IgD-negative memory B cell (primary cell): ENCODE data around the gene PCSK5. TPM values are rescaled to one million over a fixed set of nuclear protein-coding genes. Genes with fewer than 3 reads are reported as not detected.

Source experiments
- H3K27ac Mint-ChIP-seq, 3 donors: one replicate each; pipeline ENCODE4 v1.8.0; 2020 to 2022; ENCODE audit warnings: mild to moderate bottlenecking in 3 of 3, mixed read lengths in 3 of 3, moderate library complexity in 1 of 3
- H3K27me3 Mint-ChIP-seq: one replicate; pipeline ENCODE4 v1.8.0; 2021; ENCODE audit warnings: mixed read lengths
- H3K36me3 Mint-ChIP-seq: one replicate; pipeline ENCODE4 v1.8.0; 2020; ENCODE audit warnings: mild to moderate bottlenecking, mixed read lengths
- H3K4me1 Mint-ChIP-seq, 3 donors: one replicate each; pipeline ENCODE4 v1.8.0; 2020 to 2022; ENCODE audit warnings: mixed read lengths in 3 of 3, mild to moderate bottlenecking in 1 of 3
- H3K4me3 Mint-ChIP-seq, 4 donors: one replicate each; pipeline ENCODE4 v1.8.0; 2020 to 2022; ENCODE audit warnings: mild to moderate bottlenecking in 4 of 4, mixed read lengths in 4 of 4, moderate library complexity in 3 of 4
- H3K9me3 Mint-ChIP-seq, 3 donors: one replicate each; pipeline ENCODE4 v1.8.0; 2020 to 2021; ENCODE audit warnings: mixed read lengths in 3 of 3, mild to moderate bottlenecking in 1 of 3
- polyA plus RNA-seq: library from polyadenylated mRNA; unstranded; fragments of 300-500 nt; fragmentation: Illumina TruSeq; gene quantifications from one replicate; pipeline ENCODE4 v1.2.3, GENCODE V29; 2021

The PCSK5 gene
- polyA plus RNA-seq, 1 donor from 2014 or later, result 0.18 TPM

- no peaks in the 10 kb centered on the region for H3K36me3 Mint-ChIP-seq
- no peaks in the 10 kb centered on the region for H3K27me3 Mint-ChIP-seq
- peaks cover 0 to 5% (median 0%) of the 10 kb centered on the region in 3 donors for H3K9me3 Mint-ChIP-seq
- no peak overlapping the region for H3K27ac Mint-ChIP-seq
- no peaks in the 10 kb centered on the region for H3K4me1 Mint-ChIP-seq
- H3K4me3 Mint-ChIP-seq, result no peak overlapping the region
Observed at GRCh38 chr9:76218117-76218885, 327.8 kb downstream of the PCSK5 start.

DNA sequence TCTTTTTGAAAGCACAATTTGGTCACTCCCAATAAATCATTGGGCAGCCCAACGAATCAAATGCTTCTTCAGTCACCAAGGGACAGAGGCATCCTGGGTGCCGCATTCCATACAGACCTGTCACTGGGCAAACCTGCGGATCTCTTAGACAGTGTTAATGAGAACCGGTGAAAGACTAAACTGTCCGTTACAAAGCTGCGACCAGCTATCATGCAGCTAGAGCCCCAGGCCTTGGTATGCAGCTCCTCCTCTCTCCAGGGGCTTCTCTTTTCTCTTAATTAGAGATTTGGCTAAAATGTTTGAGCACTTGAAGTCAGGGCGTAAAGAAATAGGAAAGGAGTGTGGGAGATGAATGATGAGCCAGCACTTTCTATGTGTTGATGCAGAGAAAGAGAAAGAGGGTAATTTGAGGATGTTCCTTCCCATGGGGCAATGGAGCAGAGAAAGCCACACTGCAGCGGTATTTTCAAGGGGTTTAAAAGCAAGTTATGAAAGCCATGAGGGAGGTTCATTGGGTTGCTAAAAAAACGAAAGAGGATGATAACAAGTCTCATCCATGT, 328.5 kb downstream of the PCSK5 start:
- no peaks in the 10 kb centered on the region for H3K4me1 Mint-ChIP-seq
- H3K27ac Mint-ChIP-seq, result no peak overlapping the region
- no peak overlapping the region for H3K4me3 Mint-ChIP-seq
- H3K27me3 Mint-ChIP-seq, result no peaks in the 10 kb centered on the region
- H3K9me3 Mint-ChIP-seq, result peaks cover 0 to 5% (median 0%) of the 10 kb centered on the region in 3 donors
- no peaks in the 10 kb centered on the region for H3K36me3 Mint-ChIP-seq

- H3K4me1 Mint-ChIP-seq, result no peaks in the 10 kb centered on the region
- no peaks in the 10 kb centered on the region for H3K36me3 Mint-ChIP-seq
- H3K27ac Mint-ChIP-seq, result no peak overlapping the region
- H3K27me3 Mint-ChIP-seq, result no peaks in the 10 kb centered on the region
- peaks cover 0 to 7% (median 0%) of the 10 kb centered on the region in 3 donors for H3K9me3 Mint-ChIP-seq
- no peak overlapping the region for H3K4me3 Mint-ChIP-seq
Observed at GRCh38 chr9:76219560-76220151, 329.2 kb downstream of the PCSK5 start.

DNA sequence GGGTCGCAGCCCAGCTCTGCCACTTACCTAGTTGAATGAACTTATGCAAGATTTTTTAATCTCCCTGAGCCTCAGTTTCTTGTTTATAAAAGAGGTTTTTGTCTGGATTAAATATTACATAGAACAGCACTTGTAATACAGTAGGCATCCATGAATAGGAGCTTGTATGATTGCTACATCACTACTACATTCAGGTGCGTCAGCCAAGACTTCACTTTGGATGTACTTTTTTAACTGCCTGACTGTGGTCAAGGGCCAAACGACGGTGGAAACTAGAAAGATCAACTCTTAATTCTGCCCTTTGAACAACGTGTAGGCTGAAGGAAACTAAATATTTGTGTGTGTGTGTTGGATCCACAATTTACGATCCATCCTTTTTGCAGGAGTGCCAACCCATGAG, 330.9 kb downstream of the PCSK5 start:
- Mint-ChIP-seq H3K4me3 (no peak overlapping the region), H3K9me3 (peaks cover 0 to 7% (median 0%) of the 10 kb centered on the region in 3 donors), H3K4me1 (no peaks in the 10 kb centered on the region), H3K27ac (no peak overlapping the region), H3K27me3 (no peaks in the 10 kb centered on the region), H3K36me3 (no peaks in the 10 kb centered on the region)

DNA sequence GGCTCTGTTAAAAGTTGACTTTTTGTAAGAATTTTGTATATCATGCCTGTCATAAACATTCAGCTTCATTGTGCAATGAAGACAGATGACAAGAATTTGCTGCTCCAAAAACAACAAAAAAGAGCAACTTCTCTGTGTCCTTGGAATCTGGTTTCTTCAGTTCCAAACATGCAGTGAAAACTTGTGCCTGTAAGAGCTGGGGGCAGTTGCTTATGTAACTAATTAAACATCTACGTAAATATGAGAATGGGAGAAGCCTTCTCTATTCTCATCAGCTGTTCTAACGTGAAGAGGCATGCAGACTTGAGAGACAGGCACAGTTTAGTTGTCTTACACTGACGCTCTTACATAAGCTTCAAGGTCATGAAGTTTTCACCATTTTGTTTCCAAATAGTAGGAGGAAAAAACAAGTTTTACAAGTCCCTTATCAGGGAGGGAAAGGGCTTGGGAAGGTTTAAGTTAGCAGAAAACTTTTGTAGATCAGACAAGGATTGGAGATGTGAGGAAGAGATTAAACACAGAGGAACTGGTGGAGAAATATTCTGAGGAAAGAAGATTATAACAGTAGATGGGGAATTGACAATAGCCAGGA, 333.4 kb downstream of the PCSK5 start:
- Mint-ChIP-seq H3K9me3 (peaks cover 0 to 9% (median 0%) of the 10 kb centered on the region in 3 donors), H3K4me1 (no peaks in the 10 kb centered on the region), H3K36me3 (no peaks in the 10 kb centered on the region), H3K27ac (no peak overlapping the region), H3K4me3 (no peak overlapping the region), H3K27me3 (no peaks in the 10 kb centered on the region)

GRCh38 chr9:76227156-76227555, 336.7 kb downstream of the PCSK5 start:
- Mint-ChIP-seq H3K4me3 (no peak overlapping the region), H3K27ac (no peak overlapping the region), H3K4me1 (no peaks in the 10 kb centered on the region), H3K27me3 (no peaks in the 10 kb centered on the region), H3K9me3 (peaks cover 0 to 6% (median 0%) of the 10 kb centered on the region in 3 donors), H3K36me3 (no peaks in the 10 kb centered on the region)

- Mint-ChIP-seq H3K4me3 (no peak overlapping the region), H3K36me3 (no peaks in the 10 kb centered on the region), H3K4me1 (no peaks in the 10 kb centered on the region), H3K9me3 (peaks cover 0 to 4% (median 2%) of the 10 kb centered on the region in 3 donors), H3K27ac (no peak overlapping the region), H3K27me3 (no peaks in the 10 kb centered on the region)
Observed at GRCh38 chr9:76231001-76231400, 340.5 kb downstream of the PCSK5 start.

GRCh38 chr9:76232861-76233489, 342.5 kb downstream of the PCSK5 start:
- H3K9me3 Mint-ChIP-seq, result peaks cover 1 to 4% (median 2%) of the 10 kb centered on the region in 3 donors
- no peaks in the 10 kb centered on the region for H3K36me3 Mint-ChIP-seq
- no peak overlapping the region for H3K4me3 Mint-ChIP-seq
- H3K27ac Mint-ChIP-seq, result no peak overlapping the region
- no peaks in the 10 kb centered on the region for H3K27me3 Mint-ChIP-seq
- no peaks in the 10 kb centered on the region for H3K4me1 Mint-ChIP-seq

DNA sequence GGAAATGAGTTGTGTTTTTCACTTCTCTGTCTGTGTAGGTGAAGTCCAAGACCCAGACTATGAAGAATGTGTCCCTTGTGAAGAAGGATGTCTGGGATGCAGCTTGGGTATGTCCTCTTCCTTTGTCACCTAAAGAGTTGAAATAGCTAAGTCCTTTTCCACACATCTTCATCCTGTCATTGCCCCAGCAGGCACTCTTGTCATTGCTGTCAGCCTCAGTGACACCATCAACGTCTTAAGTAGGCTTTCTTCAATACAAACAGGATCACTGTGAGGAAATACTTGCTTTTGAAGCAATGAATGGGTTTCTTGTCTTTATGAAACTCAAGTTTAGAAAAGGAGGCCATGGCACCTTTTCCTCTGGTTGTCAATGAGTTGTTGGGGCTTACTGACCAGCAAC, 350.1 kb downstream of the PCSK5 start:
- H3K27me3 Mint-ChIP-seq, result no peaks in the 10 kb centered on the region
- no peaks in the 10 kb centered on the region for H3K4me1 Mint-ChIP-seq
- no peaks in the 10 kb centered on the region for H3K36me3 Mint-ChIP-seq
- H3K4me3 Mint-ChIP-seq, result no peak overlapping the region
- no peak overlapping the region for H3K27ac Mint-ChIP-seq
- peaks cover 0 to 3% (median under 1%) of the 10 kb centered on the region in 3 donors for H3K9me3 Mint-ChIP-seq

GRCh38 chr9:76245518-76245917, 355.0 kb downstream of the PCSK5 start:
- Mint-ChIP-seq H3K4me3 (no peak overlapping the region), H3K9me3 (peaks cover 0 to 4% (median 0%) of the 10 kb centered on the region in 3 donors), H3K4me1 (no peaks in the 10 kb centered on the region), H3K27me3 (no peaks in the 10 kb centered on the region), H3K27ac (no peak overlapping the region), H3K36me3 (no peaks in the 10 kb centered on the region)

DNA sequence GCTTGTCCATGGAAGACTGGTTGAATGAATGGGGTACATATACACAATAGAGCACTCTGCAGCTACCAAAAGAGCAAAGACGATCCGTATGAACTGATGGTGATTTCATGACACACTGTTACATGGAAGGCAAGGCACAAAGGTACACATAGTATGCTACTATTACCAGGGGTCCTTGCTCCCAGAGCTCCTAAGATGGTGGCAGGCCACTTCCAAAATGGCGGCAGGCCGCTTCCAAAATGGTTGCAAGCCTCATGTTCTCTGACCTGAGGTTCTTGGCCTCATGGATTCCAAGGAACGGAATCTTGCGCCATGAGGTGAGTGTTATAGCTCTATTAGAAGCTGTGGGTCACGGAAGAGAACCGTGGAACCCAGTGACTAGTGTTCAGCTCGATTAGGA, 356.2 kb downstream of the PCSK5 start:
- Mint-ChIP-seq H3K27ac (no peak overlapping the region), H3K36me3 (no peaks in the 10 kb centered on the region), H3K9me3 (peaks cover 0 to 4% (median 0%) of the 10 kb centered on the region in 3 donors), H3K4me1 (no peaks in the 10 kb centered on the region), H3K27me3 (no peaks in the 10 kb centered on the region), H3K4me3 (no peak overlapping the region)

- Mint-ChIP-seq H3K36me3 (no peaks in the 10 kb centered on the region), H3K27ac (no peak overlapping the region), H3K9me3 (peaks cover 0 to 4% (median 0%) of the 10 kb centered on the region in 3 donors), H3K4me3 (no peak overlapping the region), H3K27me3 (no peaks in the 10 kb centered on the region), H3K4me1 (no peaks in the 10 kb centered on the region)
Observed at GRCh38 chr9:76247426-76247825, 357.0 kb downstream of the PCSK5 start.

DNA sequence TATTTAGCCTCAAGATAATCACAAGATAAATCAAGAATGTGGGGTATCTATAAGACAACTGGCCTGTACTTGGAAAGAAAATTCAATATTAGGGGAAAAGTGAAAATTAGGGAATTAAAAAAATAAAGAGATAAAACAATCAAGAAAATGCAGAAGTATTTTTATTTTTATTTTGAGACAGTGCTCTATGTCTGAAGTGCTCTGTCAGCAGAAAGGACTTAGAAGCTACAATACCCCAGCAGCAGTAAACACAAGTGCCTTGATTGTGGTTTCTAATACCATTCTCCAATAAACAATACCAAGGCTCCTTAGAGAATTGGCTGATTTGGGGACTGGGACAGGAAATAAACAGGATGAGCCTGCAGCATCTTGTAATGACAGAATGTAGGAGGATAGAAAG, 358.8 kb downstream of the PCSK5 start:
- Mint-ChIP-seq H3K4me3 (no peak overlapping the region), H3K4me1 (no peaks in the 10 kb centered on the region), H3K36me3 (no peaks in the 10 kb centered on the region), H3K27me3 (peaks cover 3% of the 10 kb centered on the region), H3K27ac (no peak overlapping the region), H3K9me3 (peaks cover 0 to 6% (median 0%) of the 10 kb centered on the region in 3 donors)

DNA sequence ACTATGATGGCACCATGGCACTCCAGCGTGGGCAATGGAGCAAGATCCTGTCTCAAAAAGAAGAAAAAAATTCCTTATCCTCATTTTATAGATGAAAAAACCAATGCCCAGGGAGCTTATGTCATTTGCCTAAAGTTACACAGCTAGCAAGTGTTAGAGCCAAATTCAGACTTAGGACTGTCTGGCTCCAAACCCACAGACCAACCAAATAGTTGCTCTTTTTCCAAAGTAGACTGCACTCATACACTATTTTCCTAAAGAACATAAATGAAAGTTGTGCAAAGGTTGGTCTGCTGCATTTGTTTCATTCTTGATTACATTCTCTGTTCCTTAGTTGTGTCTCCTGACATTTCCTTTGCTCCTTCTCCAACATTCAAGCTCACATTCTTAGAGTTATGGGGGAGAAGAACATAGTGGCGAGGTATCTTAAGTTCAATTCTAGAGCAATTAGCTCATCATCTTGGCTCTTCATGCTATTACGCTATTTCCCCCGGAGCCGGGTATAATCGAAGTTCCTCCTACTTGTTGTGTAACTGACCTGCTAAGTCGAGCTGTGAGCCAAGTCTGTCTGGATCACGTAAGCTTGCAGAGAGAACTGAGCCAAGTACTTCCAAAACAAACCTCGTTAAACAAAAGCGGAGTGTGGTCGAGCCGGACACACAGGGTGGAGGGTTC, 365.4 kb downstream of the PCSK5 start:
- Mint-ChIP-seq H3K9me3 (peaks cover 0 to 4% (median 0%) of the 10 kb centered on the region in 3 donors), H3K4me1 (no peaks in the 10 kb centered on the region), H3K27me3 (peaks cover 4% of the 10 kb centered on the region), H3K27ac (no peak overlapping the region), H3K4me3 (no peak overlapping the region), H3K36me3 (no peaks in the 10 kb centered on the region)
